ENCODE data around the gene ATP1B1. TPM values are rescaled to one million over a fixed set of nuclear protein-coding genes. Genes with fewer than 3 reads are reported as not detected.

Gene ATP1B1
- total RNA-seq, 1 experiment from 2014 or later: 44.4 TPM

- H2BK5ac ChIP-seq (ENCODE audit: insufficient read length, low read length): no peak overlapping the region
- H4K20me1 ChIP-seq (ENCODE audit: control insufficient read depth, insufficient read depth, insufficient read length): no peaks in the 10 kb centered on the region
- no peak for DNase-seq
- Mint-ChIP-seq H3K27me3 (ENCODE audit: low read depth) (no peaks in the 10 kb centered on the region), H3K36me3 (ENCODE audit: insufficient read depth in 1 of 3, low read depth in 3 of 3) (no peaks in the 10 kb centered on the region), H3K9me3 (no peaks in the 10 kb centered on the region), H3K4me3 (no peak overlapping the region), H3K4me1 (peaks cover 4% of the 10 kb centered on the region in 2 experiments), H3K27ac (no peak overlapping the region)
- H3K18ac ChIP-seq (ENCODE audit: insufficient read length, low read depth, low read length): no peak overlapping the region
- H3K56ac ChIP-seq (ENCODE audit: insufficient read length, low read depth, low read length): no peak overlapping the region
- H3T11ph ChIP-seq (ENCODE audit: low read length): no peak overlapping the region
- no peak for TF ChIP-seq CTCF (conservative IDR thresholded peaks at IDR 0.05)
- no peak overlapping the region for H4K91ac ChIP-seq (ENCODE audit: insufficient read length, low read depth, low read length)
- no peak overlapping the region for H2AFZ ChIP-seq (ENCODE audit: low read length)
- H4K5ac ChIP-seq (ENCODE audit: insufficient read length, low read depth, low read length): no peak overlapping the region
- WGBS (ENCODE audit: extremely low coverage, insufficient read length, low lambda C conversion rate): no CpG with 5 or more reads among the region's 5 CpGs
- H3K14ac ChIP-seq (ENCODE audit: insufficient read depth, low read length): no peak overlapping the region
- H3K4me1 ChIP-seq (ENCODE audit: insufficient read depth, low read length): no peaks in the 10 kb centered on the region
- no peaks in the 10 kb centered on the region for H3K79me2 ChIP-seq (ENCODE audit: insufficient read depth, low read length)
- H3K9ac ChIP-seq (ENCODE audit: extremely low read depth, insufficient read length, low read length): no peak overlapping the region
- no peak overlapping the region for H2BK20ac ChIP-seq (ENCODE audit: low read depth, low read length, poor library complexity, severe bottlenecking)
- no peaks in the 10 kb centered on the region for H3K27me3 ChIP-seq (ENCODE audit: insufficient read depth, low read length)
- H3K79me1 ChIP-seq (ENCODE audit: insufficient read depth, low read depth, low read length, poor library complexity, severe bottlenecking): no peaks in the 10 kb centered on the region
- H2BK15ac ChIP-seq (ENCODE audit: low read depth, low read length): no peak overlapping the region
- no peak overlapping the region for H2BK12ac ChIP-seq (ENCODE audit: insufficient read length, low read depth, low read length)
- no peaks in the 10 kb centered on the region for H3K23me2 ChIP-seq (ENCODE audit: insufficient read length, low read depth, low read length, poor library complexity, severe bottlenecking)
- H3K27ac ChIP-seq (ENCODE audit: insufficient read length, low read depth, low read length): no peak overlapping the region
- no peaks in the 10 kb centered on the region for H3K9me3 ChIP-seq (ENCODE audit: control insufficient read depth, low read depth, low read length)
- H2AK5ac ChIP-seq (ENCODE audit: insufficient read length, low read length): no peak overlapping the region
- no peak overlapping the region for H4K8ac ChIP-seq (replicated peaks; ENCODE audit: insufficient read length, low read depth, low read length)
- no peak overlapping the region for H3K4ac ChIP-seq (ENCODE audit: low read depth, low read length)
- no peak overlapping the region for H3K23ac ChIP-seq (ENCODE audit: insufficient read length, low read depth, low read length)
- H2BK120ac ChIP-seq (ENCODE audit: low read depth, low read length, poor library complexity, severe bottlenecking): no peak overlapping the region
- H3K4me2 ChIP-seq (ENCODE audit: insufficient read depth, insufficient read length, low read length): no peak overlapping the region
These were observed 56.6 kb downstream of the ATP1B1 start for GRCh38 chr1:169163059-169163458.

All from H9 (cell line).